ENCODE results near the gene ITGA11. TPM values are rescaled to one million over a fixed set of nuclear protein-coding genes. Genes with fewer than 3 reads are reported as not detected.

The ITGA11 gene
- total and polyA plus RNA-seq, 2 of the 4 experiments (the other 2 are of a cell fraction): 4.1 to 6.6 TPM

DNA sequence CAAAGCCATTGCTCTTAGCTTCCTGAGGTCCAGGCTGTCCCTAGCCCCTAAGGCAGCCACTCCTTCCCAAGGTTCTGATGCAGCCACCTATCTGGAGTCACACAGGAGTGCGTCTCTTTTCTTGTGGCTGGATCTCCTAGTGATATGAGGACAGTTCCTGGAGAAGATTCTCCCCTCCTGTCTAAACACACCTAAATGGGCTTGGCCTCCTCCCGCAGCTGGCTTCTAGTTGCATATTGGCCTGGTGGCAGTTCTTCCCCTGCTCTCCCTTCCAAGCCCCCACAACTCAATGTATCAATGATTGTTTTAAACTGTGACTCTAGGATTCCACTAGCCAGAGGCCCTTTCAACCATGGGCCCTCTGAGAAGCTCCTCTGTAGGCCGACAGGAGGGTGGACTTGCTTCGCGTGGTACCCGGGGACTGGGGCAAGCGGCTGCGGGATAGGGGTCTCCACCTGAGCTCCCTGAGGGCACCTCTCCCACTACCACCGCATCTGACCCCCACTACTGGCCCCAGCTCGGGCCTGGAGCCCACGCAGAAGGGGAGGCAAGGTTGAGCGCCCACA, 1.4 kb downstream of the ITGA11 start:
- Histone ChIP-seq H2BK20ac (ENCODE audit: low read depth, low read length) (no peak overlapping the region), H3K36me3 (ENCODE audit: control insufficient read depth, insufficient read depth, low read length) (no peaks in the 10 kb centered on the region), H2BK15ac (ENCODE audit: low read depth, low read length) (no peak overlapping the region), H3K4me2 (ENCODE audit: low read depth, low read length) (peak overlapping the region; percentile 89; the same call in 1 of the 2 replicates), H4K20me1 (ENCODE audit: insufficient read depth, low read length) (peaks cover 27% of the 10 kb centered on the region; the same call in 1 of the 2 replicates), H3K4me1 (ENCODE audit: control insufficient read depth, insufficient read depth, low read length) (peaks cover 13% of the 10 kb centered on the region), H3K27me3 (ENCODE audit: control insufficient read depth, insufficient read depth, low read length) (peaks cover 28% of the 10 kb centered on the region), H2AK9ac (replicated peaks; ENCODE audit: low read depth, low read length, poor library complexity) (no peak overlapping the region), H4K5ac (ENCODE audit: low read depth, low read length) (no peak overlapping the region), H2BK120ac (ENCODE audit: low read depth, low read length) (no peak overlapping the region), H3K14ac (replicated peaks; ENCODE audit: low read depth, low read length) (peak overlapping the region; percentile 1; the same call in 1 of the 2 replicates), H3K56ac (ENCODE audit: extremely low read depth, insufficient read depth, low read length) (no peak overlapping the region), H4K91ac (ENCODE audit: insufficient read depth, low read depth, low read length) (no peak overlapping the region; the same call in 1 of the 2 replicates), H2BK5ac (ENCODE audit: low read depth, low read length, poor library complexity, severe bottlenecking) (no peak overlapping the region), H3K79me1 (ENCODE audit: low read depth in 1 of 2, low read length in 2 of 2) (peaks cover 4 to 47% of the 10 kb centered on the region in 2 experiments; a peak in 3 of 4 replicates), H3K4ac (ENCODE audit: low read depth, low read length) (peak overlapping the region; percentile 3; the same call in 1 of the 2 replicates), H2AK5ac (ENCODE audit: low read depth, low read length) (peak overlapping the region; percentile 0; the same call in 1 of the 2 replicates), H3K4me3 (ENCODE audit: insufficient read depth, low read depth, low read length) (peak overlapping the region; percentile 57; the same call in 1 of the 2 replicates), H3K23ac (ENCODE audit: low read depth, low read length) (no peak overlapping the region; the same call in 1 of the 2 replicates), H3K27ac (ENCODE audit: insufficient read depth, low read length) (no peak overlapping the region), H3K9me1 (ENCODE audit: insufficient read depth, low read length) (peaks cover 17% of the 10 kb centered on the region), H3K18ac (ENCODE audit: low read depth, low read length) (no peak overlapping the region), H3K9ac (ENCODE audit: low read depth, low read length) (0 out of 2 replicates have a peak overlapping the region, but pooled peaks have one; percentile 8), H2AFZ (replicated peaks; ENCODE audit: low read length, poor library complexity) (peak overlapping the region; percentile 94), H4K8ac (ENCODE audit: low read depth in 2 of 2, low read length in 2 of 2) (no peak overlapping the region; a peak in 1 of 4 replicates), H3K9me3 (ENCODE audit: control insufficient read depth, insufficient read depth, low read length) (no peaks in the 10 kb centered on the region)
- dilution Hi-C loops (cut with HindIII; ENCODE audit: low sequenced_read_pairs, unreplicated experiment) (no loop called here), in situ Hi-C loops (cut with MboI; ENCODE audit: low sequenced_read_pairs) (no loop called here), intact Hi-C loops (cut with micrococcal nuclease) (loop anchor here (5.0 kb wide), 1 partner anchor 123 kb away; no protein-coding TSS in a partner anchor)
- ATAC-seq (ENCODE audit: low read depth) (no peak), DNase-seq (no peak)
- ChIA-PET CTCF (interaction anchor here (0.5 kb wide), 1 partner anchor 18 kb away, joined by 3 read pairs; no protein-coding TSS in a partner anchor), POLR2A (ENCODE audit: unreplicated experiment) (no interaction called here)
- BruUV-seq (replicated peaks): no TSS peak
- WGBS, 2 experiments (ENCODE audit: extremely low coverage in 2 of 2, insufficient read length in 1 of 2): no CpG with 5 or more reads among the region's 12 CpGs
- no peak for TF ChIP-seq SMC3 (IDR thresholded peaks at IDR 0.05; ENCODE audit: low read depth, low read length)
- no peak for TF ChIP-seq CHD1 (IDR thresholded peaks at IDR 0.05; ENCODE audit: low read depth, low read length)
- TF ChIP-seq RAD21 (IDR thresholded peaks at IDR 0.05; ENCODE audit: low read length): no peak
- no peak for TF ChIP-seq RCOR1 (IDR thresholded peaks at IDR 0.05; ENCODE audit: insufficient replicate concordance, low read length)
- no peak for TF ChIP-seq CTCF (conservative IDR thresholded peaks at IDR 0.05; ENCODE audit: low read depth, low read length)
- no peak for TF ChIP-seq FOS (IDR thresholded peaks at IDR 0.05; ENCODE audit: low read depth, low read length)
- TF ChIP-seq MAZ (IDR thresholded peaks at IDR 0.05; ENCODE audit: borderline replicate concordance, low read depth, low read length): no peak
- no peak for TF ChIP-seq RFX5 (IDR thresholded peaks at IDR 0.05; ENCODE audit: low read depth, low read length)
- TF ChIP-seq MAFK (IDR thresholded peaks at IDR 0.05; ENCODE audit: low read depth, low read length): no peak
- no peak for TF ChIP-seq CEBPB (IDR thresholded peaks at IDR 0.05; ENCODE audit: low read depth, low read length)
- no peak for TF ChIP-seq ELK1 (IDR thresholded peaks at IDR 0.05; ENCODE audit: borderline replicate concordance, low read depth, low read length)
- TF ChIP-seq NFE2L2 (IDR thresholded peaks at IDR 0.05; ENCODE audit: low read depth, low read length): no peak
- no peak for TF ChIP-seq MXI1 (IDR thresholded peaks at IDR 0.05; ENCODE audit: borderline replicate concordance, low read depth, low read length)
- TF ChIP-seq BHLHE40 (IDR thresholded peaks at IDR 0.05; ENCODE audit: low read depth, low read length): no peak
- TF ChIP-seq, protein P1, sequence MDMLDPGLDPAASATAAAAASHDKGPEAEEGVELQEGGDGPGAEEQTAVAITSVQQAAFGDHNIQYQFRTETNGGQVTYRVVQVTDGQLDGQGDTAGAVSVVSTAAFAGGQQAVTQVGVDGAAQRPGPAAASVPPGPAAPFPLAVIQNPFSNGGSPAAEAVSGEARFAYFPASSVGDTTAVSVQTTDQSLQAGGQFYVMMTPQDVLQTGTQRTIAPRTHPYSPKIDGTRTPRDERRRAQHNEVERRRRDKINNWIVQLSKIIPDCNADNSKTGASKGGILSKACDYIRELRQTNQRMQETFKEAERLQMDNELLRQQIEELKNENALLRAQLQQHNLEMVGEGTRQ (IDR thresholded peaks at IDR 0.05; ENCODE audit: low read depth, low read length): no peak

Data from IMR-90 (cell line).